ENCODE data around the gene CRABP2.

- TF ChIP-seq, protein P1, sequence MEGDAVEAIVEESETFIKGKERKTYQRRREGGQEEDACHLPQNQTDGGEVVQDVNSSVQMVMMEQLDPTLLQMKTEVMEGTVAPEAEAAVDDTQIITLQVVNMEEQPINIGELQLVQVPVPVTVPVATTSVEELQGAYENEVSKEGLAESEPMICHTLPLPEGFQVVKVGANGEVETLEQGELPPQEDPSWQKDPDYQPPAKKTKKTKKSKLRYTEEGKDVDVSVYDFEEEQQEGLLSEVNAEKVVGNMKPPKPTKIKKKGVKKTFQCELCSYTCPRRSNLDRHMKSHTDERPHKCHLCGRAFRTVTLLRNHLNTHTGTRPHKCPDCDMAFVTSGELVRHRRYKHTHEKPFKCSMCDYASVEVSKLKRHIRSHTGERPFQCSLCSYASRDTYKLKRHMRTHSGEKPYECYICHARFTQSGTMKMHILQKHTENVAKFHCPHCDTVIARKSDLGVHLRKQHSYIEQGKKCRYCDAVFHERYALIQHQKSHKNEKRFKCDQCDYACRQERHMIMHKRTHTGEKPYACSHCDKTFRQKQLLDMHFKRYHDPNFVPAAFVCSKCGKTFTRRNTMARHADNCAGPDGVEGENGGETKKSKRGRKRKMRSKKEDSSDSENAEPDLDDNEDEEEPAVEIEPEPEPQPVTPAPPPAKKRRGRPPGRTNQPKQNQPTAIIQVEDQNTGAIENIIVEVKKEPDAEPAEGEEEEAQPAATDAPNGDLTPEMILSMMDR (IDR thresholded peaks at IDR 0.05 in 8 of 11, conservative IDR thresholded peaks at IDR 0.05 in 3 of 11): peak; percentile 84 to 98 (median 96)
- peak; percentile 33 to 65 (median 58) for TF ChIP-seq POLR2AphosphoS5 (IDR thresholded peaks at IDR 0.05)
- TF ChIP-seq POLR2A (IDR thresholded peaks at IDR 0.05): no peak
Measured at GRCh38 chr1:156725683-156726280, 20.4 kb upstream of the CRABP2 start.
